GM06990 (cell line): ENCODE measurements around the gene PARP4.
A peak's percentile ranks its signal among the peaks of the same experiment; 100 is the strongest.
"Not testable (repeated sequence)": the region's sequence is repeated elsewhere in the genome, so short reads cannot be mapped to it uniquely, and the experiment has no call there.

ENCODE experiments used
- DNase-seq: peaks from one replicate; pipeline ENCODE4 v3.0.0-alpha.2; 2011; ENCODE audit not compliant: insufficient read length; ENCODE audit errors: extremely low read depth
- H3K27me3 ChIP-seq: replicated peaks from 2 replicates; pipeline ENCODE4 v1.6.0; 2011; ENCODE audit warnings: low read length; ENCODE audit not compliant: control insufficient read depth, insufficient read depth
- H3K36me3 ChIP-seq: 2 replicates; pipeline ENCODE4 v1.5.1; 2011; ENCODE audit warnings: low read length; ENCODE audit not compliant: control insufficient read depth, insufficient read depth
- H3K4me3 ChIP-seq: replicated peaks from 2 replicates; pipeline ENCODE4 v1.5.1; 2011; ENCODE audit warnings: low read depth, mild to moderate bottlenecking, control low read depth, low read length
- TF ChIP-seq, protein P1 (sequence below): IDR thresholded peaks from 2 replicates; pipeline ENCODE4 v1.5.1; 2011; ENCODE audit warnings: low read length, control low read depth, mild to moderate bottlenecking, inconsistent platforms; ENCODE audit not compliant: insufficient read depth, poor library complexity, severe bottlenecking

Gene PARP4

DNA sequence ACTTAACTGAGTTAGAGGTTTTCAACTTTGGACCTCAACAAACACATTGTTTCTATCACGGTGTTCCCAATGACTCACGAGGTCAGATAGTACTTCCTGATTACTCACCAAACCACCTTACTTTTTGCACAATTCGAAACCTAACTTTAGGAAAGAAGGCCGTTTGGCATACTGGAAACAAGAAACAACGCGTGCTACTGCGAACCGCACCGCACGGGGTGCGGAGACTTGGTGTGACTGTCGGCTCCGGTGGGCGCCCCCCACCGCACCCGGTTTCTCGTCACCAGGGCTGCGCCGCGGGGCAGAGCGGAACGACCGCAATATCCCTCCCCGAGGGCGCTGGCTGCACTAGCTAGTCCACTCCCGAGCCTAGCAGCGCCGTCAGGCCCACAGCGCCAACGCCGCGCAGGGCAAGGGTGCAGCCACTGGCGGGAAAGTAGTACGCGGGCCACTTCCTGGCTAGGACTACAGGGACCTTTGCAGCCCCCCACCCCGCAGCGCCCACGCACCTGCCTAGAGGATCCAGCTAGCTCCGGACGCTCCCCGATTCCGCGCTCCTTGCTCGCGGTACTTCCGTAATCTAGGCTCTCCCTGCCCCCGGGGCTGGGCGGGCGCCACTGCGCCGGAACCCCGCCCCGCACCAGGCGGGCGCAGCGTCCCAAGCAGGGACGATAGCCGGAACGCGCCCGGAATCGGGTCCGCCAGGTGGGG, at the start of gene PARP4:
Gene PARP4 (minus strand): TSS at position 582 of the 711 bp plus-strand sequence. CDS start 9,002 bp downstream, outside the sequence.
- TF ChIP-seq, protein P1, sequence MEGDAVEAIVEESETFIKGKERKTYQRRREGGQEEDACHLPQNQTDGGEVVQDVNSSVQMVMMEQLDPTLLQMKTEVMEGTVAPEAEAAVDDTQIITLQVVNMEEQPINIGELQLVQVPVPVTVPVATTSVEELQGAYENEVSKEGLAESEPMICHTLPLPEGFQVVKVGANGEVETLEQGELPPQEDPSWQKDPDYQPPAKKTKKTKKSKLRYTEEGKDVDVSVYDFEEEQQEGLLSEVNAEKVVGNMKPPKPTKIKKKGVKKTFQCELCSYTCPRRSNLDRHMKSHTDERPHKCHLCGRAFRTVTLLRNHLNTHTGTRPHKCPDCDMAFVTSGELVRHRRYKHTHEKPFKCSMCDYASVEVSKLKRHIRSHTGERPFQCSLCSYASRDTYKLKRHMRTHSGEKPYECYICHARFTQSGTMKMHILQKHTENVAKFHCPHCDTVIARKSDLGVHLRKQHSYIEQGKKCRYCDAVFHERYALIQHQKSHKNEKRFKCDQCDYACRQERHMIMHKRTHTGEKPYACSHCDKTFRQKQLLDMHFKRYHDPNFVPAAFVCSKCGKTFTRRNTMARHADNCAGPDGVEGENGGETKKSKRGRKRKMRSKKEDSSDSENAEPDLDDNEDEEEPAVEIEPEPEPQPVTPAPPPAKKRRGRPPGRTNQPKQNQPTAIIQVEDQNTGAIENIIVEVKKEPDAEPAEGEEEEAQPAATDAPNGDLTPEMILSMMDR, result no peak
- DNase-seq, result peak; percentile 89
- Histone ChIP-seq H3K4me3 (peak within 1 kb of the TSS; percentile 98), H3K36me3 (no peaks in the 10 kb centered on the region; the same call in 1 of the 2 replicates), H3K27me3 (no peaks in the 10 kb centered on the region)

GRCh38 chr13:24560579-24561187, 48.1 kb upstream of the PARP4 start:
- H3K27me3 ChIP-seq, H3K4me3 ChIP-seq, H3K36me3 ChIP-seq, DNase-seq: not testable (repeated sequence)

- DNase-seq, H3K36me3 ChIP-seq, H3K27me3 ChIP-seq, H3K4me3 ChIP-seq: not testable (repeated sequence)
Observed at GRCh38 chr13:24559431-24560218, 47.0 kb upstream of the PARP4 start.

DNA sequence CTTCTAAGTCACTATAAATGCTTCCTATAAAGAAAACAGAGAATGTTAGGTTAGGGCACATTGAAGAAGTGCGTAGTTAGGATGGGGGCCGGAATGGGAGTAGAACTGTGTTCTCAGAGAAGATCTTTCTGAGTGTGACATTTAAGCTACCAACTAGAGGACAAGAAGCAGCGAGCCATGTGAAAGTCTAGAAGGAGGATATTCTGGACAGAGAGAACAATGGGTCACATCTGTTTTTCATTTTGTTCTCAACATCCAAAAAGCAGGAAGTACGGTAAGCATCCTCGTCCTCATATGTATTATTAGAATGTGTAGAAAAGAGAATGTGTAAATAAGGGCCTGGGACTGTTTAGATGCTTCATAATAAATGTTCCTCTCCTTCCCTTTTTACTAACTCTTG, 44.5 kb upstream of the PARP4 start:
- DNase-seq, result no peak
- no peak overlapping the region for H3K4me3 ChIP-seq
- H3K36me3 ChIP-seq, result no peaks in the 10 kb centered on the region
- H3K27me3 ChIP-seq, result no peaks in the 10 kb centered on the region
- TF ChIP-seq, protein P1, result no peak

- not testable (repeated sequence) for H3K27me3 ChIP-seq, H3K4me3 ChIP-seq, H3K36me3 ChIP-seq, DNase-seq
Observed at GRCh38 chr13:24553892-24554291, 41.3 kb upstream of the PARP4 start.

GRCh38 chr13:24541476-24542352, 29.1 kb upstream of the PARP4 start:
- H3K4me3 ChIP-seq, result peak overlapping the region; percentile 27
- not testable (repeated sequence) for H3K36me3 ChIP-seq, DNase-seq, H3K27me3 ChIP-seq

DNA sequence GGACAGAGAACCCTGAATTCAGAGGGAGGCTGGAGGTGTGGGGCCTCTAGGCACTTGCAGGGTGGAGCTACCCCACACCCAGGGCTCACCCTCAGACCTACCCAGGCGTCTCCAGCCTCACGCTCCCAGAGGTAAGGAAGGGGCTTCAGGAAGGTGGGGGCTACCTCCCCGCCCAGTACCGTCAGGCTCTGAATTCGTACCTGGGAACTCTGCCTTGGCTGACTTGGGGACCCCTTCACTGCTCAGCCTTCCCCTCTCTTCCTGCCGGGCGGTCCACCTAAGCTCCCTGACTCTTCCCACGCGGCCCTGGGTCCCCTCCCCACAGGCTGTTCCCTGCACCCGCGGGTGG, 28.5 kb upstream of the PARP4 start:
- TF ChIP-seq, protein P1, result no peak
- H3K27me3 ChIP-seq, result no peaks in the 10 kb centered on the region; the same call in 1 of the 2 replicates
- no peak overlapping the region for H3K4me3 ChIP-seq
- no peak for DNase-seq
- no peaks in the 10 kb centered on the region for H3K36me3 ChIP-seq
